HL-60 (cell line): ENCODE data around the gene BEST1.

ENCODE experiments used
- DNase-seq, 2 experiments: peaks; one replicate each; pipeline ENCODE4 v3.0.0-alpha.2; 2010 to 2020; ENCODE audit warnings: low read depth in 1 of 2, low spot score in 1 of 2
- H3K27ac ChIP-seq: fragments of 250-450 bp; sonication (Bioruptor Pico); replicated peaks from 2 replicates; pipeline ENCODE4 v1.5.1; 2020; ENCODE audit warnings: mild to moderate bottlenecking, moderate library complexity
- H3K27me3 ChIP-seq: fragments of 250-450 bp; sonication (Bioruptor Pico); 2 replicates; pipeline ENCODE4 v1.5.1; 2021; ENCODE audit warnings: mild to moderate bottlenecking, moderate library complexity; ENCODE audit not compliant: insufficient read depth, poor library complexity, severe bottlenecking
- H3K4me3 ChIP-seq: replicated peaks from 2 replicates; pipeline ENCODE4 v1.5.1; 2011; ENCODE audit warnings: mild to moderate bottlenecking, control low read depth, low read length; ENCODE audit not compliant: insufficient read depth
- CTCF ChIP-seq: IDR thresholded peaks from one replicate; pipeline ENCODE4 v1.5.1; 2011; ENCODE audit warnings: low read length, control low read depth, inconsistent platforms; ENCODE audit not compliant: insufficient read depth
- GABPA ChIP-seq: IDR thresholded peaks from 2 replicates; pipeline ENCODE4 v1.6.1; 2012; ENCODE audit warnings: low read depth
- POLR2AphosphoS5 ChIP-seq: IDR thresholded peaks from 2 replicates; pipeline ENCODE4 v1.6.1; 2012; ENCODE audit warnings: low read depth
- REST ChIP-seq: IDR thresholded peaks from 2 replicates; pipeline ENCODE4 v1.6.1; 2012; ENCODE audit warnings: low read depth; ENCODE audit not compliant: insufficient replicate concordance
- SPI1 ChIP-seq: IDR thresholded peaks from 2 replicates; pipeline ENCODE4 v1.6.1; 2012; ENCODE audit warnings: low read depth, mild to moderate bottlenecking, borderline replicate concordance

BEST1 gene

GRCh38 chr11:61945191-61945590 is 5.0 kb upstream of the BEST1 start:
- TF ChIP-seq POLR2AphosphoS5 (no peak), REST (no peak), CTCF (no peak), GABPA (no peak), SPI1 (no peak)
- H3K27me3 ChIP-seq: no peaks in the 10 kb centered on the region
- H3K4me3 ChIP-seq: no peak overlapping the region
- DNase-seq: no peak
- H3K27ac ChIP-seq: no peak overlapping the region

GRCh38 chr11:61946894-61947293 is 3.3 kb upstream of the BEST1 start:
- Histone ChIP-seq H3K27ac (no peak overlapping the region), H3K27me3 (no peaks in the 10 kb centered on the region), H3K4me3 (no peak overlapping the region)
- DNase-seq: no peak
- TF ChIP-seq GABPA (no peak), REST (no peak), CTCF (no peak), POLR2AphosphoS5 (no peak), SPI1 (no peak)

GRCh38 chr11:61947486-61948210 is 2.5 kb upstream of the BEST1 start:
- Histone ChIP-seq H3K4me3 (no peak overlapping the region), H3K27me3 (no peaks in the 10 kb centered on the region), H3K27ac (no peak overlapping the region)
- no peak for TF ChIP-seq SPI1
- TF ChIP-seq POLR2AphosphoS5: no peak
- TF ChIP-seq CTCF: peak; percentile 98
- DNase-seq: peak in 1 of 2 experiments; percentile 72

- Histone ChIP-seq H3K27me3 (no peaks in the 10 kb centered on the region), H3K27ac (no peak overlapping the region), H3K4me3 (no peak overlapping the region)
- DNase-seq: no peak
- no peak for TF ChIP-seq SPI1
Measured at GRCh38 chr11:61948505-61948904, 1.6 kb upstream of the BEST1 start.
